Panc1 (cell line): ENCODE data around the gene CNPPD1. TPM values are rescaled to one million over a fixed set of nuclear protein-coding genes. Genes with fewer than 3 reads are reported as not detected.
A peak's percentile ranks its signal among the peaks of the same experiment; 100 is the strongest.

Experiments used
- ATAC-seq: fragments of 200-7000 bp; cut with Tn5 transposase; 2 replicates; pipeline ENCODE4 v1.9.1; 2020; ENCODE audit warnings: mild to moderate bottlenecking, moderate library complexity
- BruUV-seq: library from RNA; stranded (reverse); fragments of 400-500 nt; replicated peaks from 2 replicates; lab custom pipeline; 2021; lab: Mats Ljungman, UMichigan
- CTCF ChIA-PET: fragments of 300-600 bp; sonication (Branson Sonifier 250); formaldehyde crosslinking; loops from one replicate; lab custom pipeline; 2022; ENCODE audit warnings: antibody characterized with exemption; lab: Charles Lee
- POLR2A ChIA-PET: fragments of 300-600 bp; sonication (Branson Sonifier 250); formaldehyde crosslinking; loops from one replicate; lab custom pipeline; 2022; ENCODE audit warnings: antibody characterized with exemption; lab: Charles Lee
- DNase-seq: peaks from one replicate; pipeline ENCODE4 v3.0.0-alpha.2; 2010; ENCODE audit warnings: low read depth, low spot score
- H3K27ac ChIP-seq: 2 replicates; pipeline ENCODE4 v1.5.1; 2011; ENCODE audit warnings: mild to moderate bottlenecking, low read length, inconsistent platforms
- H3K27me3 ChIP-seq: fragments of 200-500 bp; sonication (Bioruptor generic); 2 replicates; pipeline ENCODE4 v1.6.0; 2014; ENCODE audit warnings: low read length, inconsistent platforms; ENCODE audit not compliant: control insufficient read depth, insufficient read depth
- H3K36me3 ChIP-seq: fragments of 200-500 bp; sonication (Bioruptor generic); 2 replicates; pipeline ENCODE4 v1.5.1; 2014; ENCODE audit warnings: inconsistent platforms, mild to moderate bottlenecking, low read length, moderate library complexity; ENCODE audit not compliant: control insufficient read depth, insufficient read depth
- H3K4me1 ChIP-seq: 2 replicates; pipeline ENCODE4 v1.5.1; 2011; ENCODE audit warnings: inconsistent platforms, mild to moderate bottlenecking, low read length, moderate library complexity; ENCODE audit not compliant: control insufficient read depth, insufficient read depth
- H3K4me3 ChIP-seq, 2 experiments: 2 replicates each; pipeline ENCODE4 v1.5.1; 2011 to 2012; ENCODE audit warnings: low read depth in 2 of 2, low read length in 2 of 2, mild to moderate bottlenecking in 2 of 2, inconsistent platforms in 1 of 2, moderate library complexity in 1 of 2
- H3K9me3 ChIP-seq: fragments of 200-500 bp; sonication (Bioruptor generic); 2 replicates; pipeline ENCODE4 v1.5.1; 2014; ENCODE audit warnings: low read depth, mild to moderate bottlenecking, inconsistent platforms, low read length, moderate library complexity; ENCODE audit not compliant: control insufficient read depth, insufficient read depth
- POLR2AphosphoS5 ChIP-seq: IDR thresholded peaks from 2 replicates; pipeline ENCODE4 v1.6.1; 2012; ENCODE audit warnings: mild to moderate bottlenecking, low read depth, low read length, moderate library complexity
- SIN3A ChIP-seq: IDR thresholded peaks from 2 replicates; pipeline ENCODE4 v1.6.1; 2012; ENCODE audit warnings: low read depth, mild to moderate bottlenecking, low read length, moderate library complexity, borderline replicate concordance; ENCODE audit not compliant: insufficient read depth
- TCF7L2 ChIP-seq: IDR thresholded peaks from 2 replicates; pipeline ENCODE4 v1.6.1; 2011; ENCODE audit warnings: mild to moderate bottlenecking, low read depth, low read length, inconsistent platforms
- in situ Hi-C: cut with HindIII; loops from 2 replicates; pipeline ENCODE4 v1.10.0; 2016; ENCODE audit warnings: low sequenced_read_pairs, low pct_unique_long_range_greater_than_20kb
- intact Hi-C: fragments of 100-400 bp; cut with micrococcal nuclease; formaldehyde crosslinking; loops from one replicate; pipeline ENCODE4 v1.10.0; 2022; ENCODE audit not compliant: unreplicated experiment
- total RNA-seq: library from RNA; stranded (reverse); gene quantifications from one replicate; pipeline ENCODE4 v1.2.1, GENCODE V29; 2021; ENCODE audit not compliant: unreplicated experiment
- TF ChIP-seq, protein P1 (sequence below), 2 experiments: IDR thresholded peaks; 2 replicates each; pipeline ENCODE4 v1.6.1; 2011 to 2012; ENCODE audit warnings: low read depth in 2 of 2, control low read depth in 1 of 2, low read length in 1 of 2, mild to moderate bottlenecking in 1 of 2, moderate library complexity in 1 of 2; ENCODE audit not compliant: insufficient read depth in 1 of 2
- TF ChIP-seq, protein P2 (sequence below): fragments of 450-650 bp; IDR thresholded peaks from 2 replicates; pipeline ENCODE4 v1.5.1; 2017; ENCODE audit warnings: mild to moderate bottlenecking

Gene CNPPD1
- total RNA-seq, 1 experiment from 2014 or later: 55.7 TPM

GRCh38 chr2:219163156-219163555, 13.6 kb downstream of the CNPPD1 start:
- Histone ChIP-seq H3K27ac (no peak overlapping the region), H3K36me3 (no peaks in the 10 kb centered on the region), H3K4me3 (no peak overlapping the region), H3K4me1 (peaks cover 5% of the 10 kb centered on the region), H3K27me3 (no peaks in the 10 kb centered on the region), H3K9me3 (no peaks in the 10 kb centered on the region)
- DNase-seq (no peak), ATAC-seq (no peak)
- ChIA-PET CTCF (interaction anchor here (0.7 kb wide), 1 partner anchor 32 kb away, joined by 3 read pairs; no protein-coding TSS in a partner anchor), POLR2A (no interaction called here)
- in situ Hi-C loops: no loop called here
- TF ChIP-seq, protein P1, sequence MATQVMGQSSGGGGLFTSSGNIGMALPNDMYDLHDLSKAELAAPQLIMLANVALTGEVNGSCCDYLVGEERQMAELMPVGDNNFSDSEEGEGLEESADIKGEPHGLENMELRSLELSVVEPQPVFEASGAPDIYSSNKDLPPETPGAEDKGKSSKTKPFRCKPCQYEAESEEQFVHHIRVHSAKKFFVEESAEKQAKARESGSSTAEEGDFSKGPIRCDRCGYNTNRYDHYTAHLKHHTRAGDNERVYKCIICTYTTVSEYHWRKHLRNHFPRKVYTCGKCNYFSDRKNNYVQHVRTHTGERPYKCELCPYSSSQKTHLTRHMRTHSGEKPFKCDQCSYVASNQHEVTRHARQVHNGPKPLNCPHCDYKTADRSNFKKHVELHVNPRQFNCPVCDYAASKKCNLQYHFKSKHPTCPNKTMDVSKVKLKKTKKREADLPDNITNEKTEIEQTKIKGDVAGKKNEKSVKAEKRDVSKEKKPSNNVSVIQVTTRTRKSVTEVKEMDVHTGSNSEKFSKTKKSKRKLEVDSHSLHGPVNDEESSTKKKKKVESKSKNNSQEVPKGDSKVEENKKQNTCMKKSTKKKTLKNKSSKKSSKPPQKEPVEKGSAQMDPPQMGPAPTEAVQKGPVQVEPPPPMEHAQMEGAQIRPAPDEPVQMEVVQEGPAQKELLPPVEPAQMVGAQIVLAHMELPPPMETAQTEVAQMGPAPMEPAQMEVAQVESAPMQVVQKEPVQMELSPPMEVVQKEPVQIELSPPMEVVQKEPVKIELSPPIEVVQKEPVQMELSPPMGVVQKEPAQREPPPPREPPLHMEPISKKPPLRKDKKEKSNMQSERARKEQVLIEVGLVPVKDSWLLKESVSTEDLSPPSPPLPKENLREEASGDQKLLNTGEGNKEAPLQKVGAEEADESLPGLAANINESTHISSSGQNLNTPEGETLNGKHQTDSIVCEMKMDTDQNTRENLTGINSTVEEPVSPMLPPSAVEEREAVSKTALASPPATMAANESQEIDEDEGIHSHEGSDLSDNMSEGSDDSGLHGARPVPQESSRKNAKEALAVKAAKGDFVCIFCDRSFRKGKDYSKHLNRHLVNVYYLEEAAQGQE (IDR thresholded peaks at IDR 0.05; ENCODE audit: insufficient read depth in 1 of 2, low read depth in 2 of 2, low read length in 1 of 2): no peak
- TF ChIP-seq, protein P2, sequence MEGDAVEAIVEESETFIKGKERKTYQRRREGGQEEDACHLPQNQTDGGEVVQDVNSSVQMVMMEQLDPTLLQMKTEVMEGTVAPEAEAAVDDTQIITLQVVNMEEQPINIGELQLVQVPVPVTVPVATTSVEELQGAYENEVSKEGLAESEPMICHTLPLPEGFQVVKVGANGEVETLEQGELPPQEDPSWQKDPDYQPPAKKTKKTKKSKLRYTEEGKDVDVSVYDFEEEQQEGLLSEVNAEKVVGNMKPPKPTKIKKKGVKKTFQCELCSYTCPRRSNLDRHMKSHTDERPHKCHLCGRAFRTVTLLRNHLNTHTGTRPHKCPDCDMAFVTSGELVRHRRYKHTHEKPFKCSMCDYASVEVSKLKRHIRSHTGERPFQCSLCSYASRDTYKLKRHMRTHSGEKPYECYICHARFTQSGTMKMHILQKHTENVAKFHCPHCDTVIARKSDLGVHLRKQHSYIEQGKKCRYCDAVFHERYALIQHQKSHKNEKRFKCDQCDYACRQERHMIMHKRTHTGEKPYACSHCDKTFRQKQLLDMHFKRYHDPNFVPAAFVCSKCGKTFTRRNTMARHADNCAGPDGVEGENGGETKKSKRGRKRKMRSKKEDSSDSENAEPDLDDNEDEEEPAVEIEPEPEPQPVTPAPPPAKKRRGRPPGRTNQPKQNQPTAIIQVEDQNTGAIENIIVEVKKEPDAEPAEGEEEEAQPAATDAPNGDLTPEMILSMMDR: no peak
- TF ChIP-seq TCF7L2 (no peak), SIN3A (no peak), POLR2AphosphoS5 (no peak)
- BruUV-seq: no TSS peak
- intact Hi-C loops: loop anchor here (10.0 kb wide), 1 partner anchor 52 kb away; the partner anchor contains the start of gene ABCB6

GRCh38 chr2:219161097-219161496, 15.6 kb downstream of the CNPPD1 start:
- BruUV-seq: no TSS peak
- intact Hi-C loops: loop anchor here (2.0 to 10.0 kb wide), 2 partner anchors 54 to 134 kb away; partner anchors contain the start of gene ABCB6
- CTCF ChIA-PET: no interaction called here

More at GRCh38 chr2:219161097-219161496, 15.6 kb downstream of the CNPPD1 start:
- Histone ChIP-seq H3K27ac (peak overlapping the region; percentile 84), H3K27me3 (no peaks in the 10 kb centered on the region), H3K4me1 (peaks cover 5% of the 10 kb centered on the region), H3K9me3 (no peaks in the 10 kb centered on the region), H3K4me3 (peak overlapping the region; percentile 61 to 77), H3K36me3 (no peaks in the 10 kb centered on the region)
- DNase-seq (no peak), ATAC-seq (no peak; the same call in 1 of the 2 replicates)
- POLR2A ChIA-PET: no interaction called here
- in situ Hi-C loops: no loop called here
- TF ChIP-seq, protein P1 (IDR thresholded peaks at IDR 0.05; ENCODE audit: insufficient read depth in 1 of 2, low read depth in 2 of 2, low read length in 1 of 2): no peak
- TF ChIP-seq SIN3A: no peak
